Activated T-helper 2 cell treated with anti-CD3 and anti-CD28 coated beads, Interferon-gamma antibody, Interleukin-2, Interleukin-4, amounts not matched to agents 10 μg/mL and 5 μg/mL and 100 μg/mL, durations not matched to agents 14 hours and 24 hours and 36 hours (primary cell): Measurements from ENCODE around the gene SPR. TPM values are rescaled to one million over a fixed set of nuclear protein-coding genes. Genes with fewer than 3 reads are reported as not detected.

Experiments
- DNase-seq: peaks from one replicate; pipeline ENCODE4 v3.0.0; 2021; ENCODE audit warnings: low spot score
- H3K27ac Mint-ChIP-seq: one replicate; pipeline ENCODE4 v1.8.0; 2021; ENCODE audit warnings: mixed read lengths
- H3K27me3 Mint-ChIP-seq: one replicate; pipeline ENCODE4 v1.8.0; 2021; ENCODE audit warnings: low read depth, mixed read lengths
- H3K36me3 Mint-ChIP-seq: one replicate; pipeline ENCODE4 v1.8.0; 2021; ENCODE audit warnings: low read depth, mixed read lengths
- H3K4me1 Mint-ChIP-seq: one replicate; pipeline ENCODE4 v1.8.0; 2021; ENCODE audit warnings: low read depth, mixed read lengths
- H3K4me3 Mint-ChIP-seq: one replicate; pipeline ENCODE4 v1.8.0; 2021; ENCODE audit warnings: low read depth, mild to moderate bottlenecking, moderate library complexity, mixed read lengths
- H3K9me3 Mint-ChIP-seq: one replicate; pipeline ENCODE4 v1.8.0; 2021; ENCODE audit warnings: mixed read lengths
- intact Hi-C: fragments of 100-400 bp; cut with micrococcal nuclease; formaldehyde crosslinking; loops from one replicate; pipeline ENCODE4 v1.15.1; 2023
- total RNA-seq: library from RNA; stranded (reverse); gene quantifications from 2 replicates; pipeline ENCODE4 v1.2.3, GENCODE V29; 2022

Gene SPR
- total RNA-seq, 1 donor from 2014 or later: 9.9 TPM

- intact Hi-C loops: no loop called here
- no peak for DNase-seq
- peaks cover 8% of the 10 kb centered on the region for H3K4me1 Mint-ChIP-seq
- H3K9me3 Mint-ChIP-seq: no peaks in the 10 kb centered on the region
- H3K4me3 Mint-ChIP-seq: no peak overlapping the region
- no peak overlapping the region for H3K27ac Mint-ChIP-seq
- H3K36me3 Mint-ChIP-seq: no peaks in the 10 kb centered on the region
- peaks cover 67% of the 10 kb centered on the region for H3K27me3 Mint-ChIP-seq
These were observed 26.4 kb downstream of the SPR start for GRCh38 chr2:72913486-72914205.

- no peaks in the 10 kb centered on the region for H3K36me3 Mint-ChIP-seq
- peaks cover 8% of the 10 kb centered on the region for H3K4me1 Mint-ChIP-seq
- no peak overlapping the region for H3K27ac Mint-ChIP-seq
- H3K4me3 Mint-ChIP-seq: no peak overlapping the region
- intact Hi-C loops: no loop called here
- H3K27me3 Mint-ChIP-seq: peaks cover 70% of the 10 kb centered on the region
- no peak for DNase-seq
- no peaks in the 10 kb centered on the region for H3K9me3 Mint-ChIP-seq
These were observed 27.0 kb downstream of the SPR start for GRCh38 chr2:72914206-72914559.

GRCh38 chr2:72914589-72915319, 27.5 kb downstream of the SPR start:
- H3K27me3 Mint-ChIP-seq: peaks cover 70% of the 10 kb centered on the region
- no peak overlapping the region for H3K4me3 Mint-ChIP-seq
- intact Hi-C loops: loop anchor here (5.0 kb wide), 1 partner anchor 52 kb away; no protein-coding TSS in a partner anchor
- H3K36me3 Mint-ChIP-seq: no peaks in the 10 kb centered on the region
- H3K27ac Mint-ChIP-seq: no peak overlapping the region
- H3K4me1 Mint-ChIP-seq: peaks cover 8% of the 10 kb centered on the region
- no peaks in the 10 kb centered on the region for H3K9me3 Mint-ChIP-seq
- no peak for DNase-seq

- H3K4me1 Mint-ChIP-seq: peaks cover 8% of the 10 kb centered on the region
- no peak overlapping the region for H3K4me3 Mint-ChIP-seq
- intact Hi-C loops: loop anchor here (5.0 kb wide), 1 partner anchor 53 kb away; no protein-coding TSS in a partner anchor
- DNase-seq: no peak
- peaks cover 70% of the 10 kb centered on the region for H3K27me3 Mint-ChIP-seq
- no peaks in the 10 kb centered on the region for H3K36me3 Mint-ChIP-seq
- H3K9me3 Mint-ChIP-seq: no peaks in the 10 kb centered on the region
- no peak overlapping the region for H3K27ac Mint-ChIP-seq
These were observed 28.2 kb downstream of the SPR start for GRCh38 chr2:72915320-72915906.

GRCh38 chr2:72915907-72916742, 28.9 kb downstream of the SPR start:
- intact Hi-C loops: loop anchor here (1.0 to 5.0 kb wide), 2 partner anchors 10 to 54 kb away; no protein-coding TSS in a partner anchor
- H3K27ac Mint-ChIP-seq: no peak overlapping the region
- H3K4me3 Mint-ChIP-seq: no peak overlapping the region

GRCh38 chr2:72916743-72917137, 29.5 kb downstream of the SPR start:
- no peak overlapping the region for H3K27ac Mint-ChIP-seq
- peak overlapping the region; percentile 41 for H3K4me3 Mint-ChIP-seq
- no peak for DNase-seq
- H3K4me1 Mint-ChIP-seq: peaks cover 8% of the 10 kb centered on the region
- intact Hi-C loops: loop anchor here (1.0 to 5.0 kb wide), 2 partner anchors 10 to 54 kb away; no protein-coding TSS in a partner anchor
- peaks cover 71% of the 10 kb centered on the region for H3K27me3 Mint-ChIP-seq
- no peaks in the 10 kb centered on the region for H3K9me3 Mint-ChIP-seq
- no peaks in the 10 kb centered on the region for H3K36me3 Mint-ChIP-seq

More at GRCh38 chr2:72915907-72916742, 28.9 kb downstream of the SPR start:
- H3K27me3 Mint-ChIP-seq: peaks cover 71% of the 10 kb centered on the region
- no peaks in the 10 kb centered on the region for H3K9me3 Mint-ChIP-seq
- peaks cover 8% of the 10 kb centered on the region for H3K4me1 Mint-ChIP-seq
- no peak for DNase-seq
- H3K36me3 Mint-ChIP-seq: no peaks in the 10 kb centered on the region

GRCh38 chr2:72917138-72917876, 30.1 kb downstream of the SPR start, which contains the start of gene EMX1:
EMX1 (plus strand) TSS chr2:72917519; CDS start chr2:72917853, 334 bp downstream.
- DNase-seq: no peak
- peak within 1 kb of the TSS; percentile 41 for H3K4me3 Mint-ChIP-seq
- H3K9me3 Mint-ChIP-seq: no peaks in the 10 kb centered on the region
- intact Hi-C loops: loop anchor here (5.0 kb wide), 1 partner anchor 55 kb away; no protein-coding TSS in a partner anchor
- H3K27ac Mint-ChIP-seq: no peak within 1 kb of the TSS
- peaks cover 71% of the 10 kb centered on the region for H3K27me3 Mint-ChIP-seq
- no peaks in the 10 kb centered on the region for H3K36me3 Mint-ChIP-seq
- H3K4me1 Mint-ChIP-seq: peaks cover 8% of the 10 kb centered on the region

- H3K4me3 Mint-ChIP-seq: no peak overlapping the region
- peaks cover 8% of the 10 kb centered on the region for H3K4me1 Mint-ChIP-seq
- intact Hi-C loops: loop anchor here (5.0 kb wide), 1 partner anchor 56 kb away; no protein-coding TSS in a partner anchor
- no peak overlapping the region for H3K27ac Mint-ChIP-seq
- no peaks in the 10 kb centered on the region for H3K36me3 Mint-ChIP-seq
- no peak for DNase-seq
- peaks cover 73% of the 10 kb centered on the region for H3K27me3 Mint-ChIP-seq
- H3K9me3 Mint-ChIP-seq: no peaks in the 10 kb centered on the region
These were observed 30.8 kb downstream of the SPR start for GRCh38 chr2:72917877-72918553.

- H3K27ac Mint-ChIP-seq: no peak overlapping the region
- H3K4me1 Mint-ChIP-seq: peaks cover 8% of the 10 kb centered on the region
- peaks cover 67% of the 10 kb centered on the region for H3K27me3 Mint-ChIP-seq
- DNase-seq: no peak
- intact Hi-C loops: loop anchor here (5.0 to 10.0 kb wide), 2 partner anchors 57 to 375 kb away; partner anchors contain the start of gene EGR4
- no peaks in the 10 kb centered on the region for H3K36me3 Mint-ChIP-seq
- H3K9me3 Mint-ChIP-seq: no peaks in the 10 kb centered on the region
- H3K4me3 Mint-ChIP-seq: no peak overlapping the region
These were observed 32.5 kb downstream of the SPR start for GRCh38 chr2:72919414-72920317.

- no peak overlapping the region for H3K27ac Mint-ChIP-seq
- H3K27me3 Mint-ChIP-seq: peaks cover 67% of the 10 kb centered on the region
- peak overlapping the region; percentile 17 for H3K4me3 Mint-ChIP-seq
- H3K4me1 Mint-ChIP-seq: peaks cover 6% of the 10 kb centered on the region
- intact Hi-C loops: loop anchor here (10.0 kb wide), 1 partner anchor 374 kb away; the partner anchor contains the start of gene EGR4
- no peaks in the 10 kb centered on the region for H3K9me3 Mint-ChIP-seq
- H3K36me3 Mint-ChIP-seq: no peaks in the 10 kb centered on the region
- DNase-seq: no peak
These were observed 33.3 kb downstream of the SPR start for GRCh38 chr2:72920318-72921087.
